HG03342 (cell line): ENCODE results near the gene PTX4.

Experiments used
- ATAC-seq: cut with Tn5 transposase; IDR thresholded peaks from one replicate; pipeline ENCODE4 v1.9.1; 2021; ENCODE audit warnings: mild to moderate bottlenecking, moderate library complexity; ENCODE audit not compliant: unreplicated experiment

PTX4 gene

DNA sequence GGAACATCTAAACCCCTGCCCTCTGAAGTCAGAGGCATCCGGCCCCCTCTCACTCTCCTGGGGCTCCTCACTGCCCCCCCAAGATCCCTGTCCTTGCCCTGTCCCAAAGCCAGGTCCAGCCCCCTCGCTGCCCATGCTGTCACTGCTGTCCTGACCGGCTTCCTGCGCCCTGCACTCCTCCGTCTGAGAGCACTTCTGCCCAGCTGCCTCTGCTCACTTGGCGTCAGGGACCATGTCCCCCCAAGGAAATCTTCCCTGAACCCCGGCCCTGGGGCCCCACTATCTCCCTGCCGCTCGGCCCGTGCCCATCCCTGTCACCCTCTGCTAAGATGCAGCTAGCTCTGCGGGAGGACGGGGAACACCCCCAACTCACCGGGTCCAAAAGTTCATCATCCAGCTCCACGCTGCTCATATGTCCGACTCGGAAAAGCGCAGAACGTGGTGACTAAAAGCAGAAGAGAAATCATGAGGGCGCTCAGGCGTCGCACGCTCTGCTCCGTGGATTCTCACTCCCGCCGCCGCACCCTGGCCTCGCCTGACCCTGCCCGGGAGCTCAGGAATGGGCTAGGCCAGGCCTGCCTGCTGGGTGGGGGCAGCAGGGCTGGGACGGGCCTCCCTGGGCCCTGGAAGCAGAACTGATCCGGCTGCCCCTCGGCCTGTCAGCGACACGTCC, 23.7 kb downstream of the PTX4 start:
- no peak for ATAC-seq

DNA sequence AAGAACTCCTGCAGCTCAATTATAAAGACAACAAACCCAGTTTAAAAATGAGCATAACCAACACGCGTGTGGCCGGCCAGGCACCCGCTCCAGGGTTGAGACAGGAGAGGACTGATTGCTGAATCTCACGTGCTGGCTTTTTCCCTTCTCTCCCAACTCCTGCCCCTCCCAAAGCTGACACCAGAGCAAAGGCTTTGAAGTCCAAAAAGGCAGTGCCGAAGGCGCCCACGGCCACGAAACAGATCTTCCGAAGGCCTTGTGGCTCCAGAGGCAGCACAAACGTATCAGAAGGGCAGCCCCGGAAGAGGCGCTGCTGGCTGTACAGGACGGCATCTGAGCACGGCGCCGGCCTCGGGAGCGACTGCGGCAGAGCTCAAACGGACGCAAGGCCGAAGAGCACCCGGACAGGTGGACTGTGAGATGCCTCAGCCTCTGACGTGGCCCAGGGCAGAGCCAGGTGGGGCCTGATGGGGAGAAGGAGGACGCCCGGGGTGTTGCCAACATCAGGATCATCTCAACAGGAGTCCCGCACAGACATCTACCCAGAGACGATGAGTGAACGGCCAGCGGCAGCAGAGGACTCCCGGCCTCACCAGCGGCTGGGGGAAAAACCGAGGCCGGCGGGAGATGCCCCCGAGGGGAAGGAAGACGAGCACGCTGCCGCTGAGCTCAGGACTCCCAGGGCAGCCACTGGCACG, 24.4 kb downstream of the PTX4 start:
- no peak for ATAC-seq

DNA sequence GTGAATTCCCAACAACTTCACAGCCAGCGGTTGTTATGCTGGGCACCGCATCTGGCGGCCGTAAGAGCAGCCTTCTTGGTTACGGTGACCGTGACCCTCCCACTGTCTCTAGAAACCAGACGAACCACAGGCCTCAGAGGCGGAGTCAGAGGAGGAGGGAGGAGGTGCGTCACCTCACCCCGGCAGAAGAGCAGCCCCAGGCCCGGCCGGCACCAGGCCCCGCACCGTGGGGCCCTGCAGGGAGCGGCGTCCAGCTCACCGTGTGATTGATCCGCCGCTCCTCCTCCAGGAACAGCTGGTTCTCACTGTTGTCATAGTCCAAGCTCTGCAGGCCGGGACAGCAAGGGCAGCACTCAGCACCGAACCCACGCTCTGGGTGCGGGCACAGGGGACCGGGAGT, 27.6 kb downstream of the PTX4 start:
- no peak for ATAC-seq

DNA sequence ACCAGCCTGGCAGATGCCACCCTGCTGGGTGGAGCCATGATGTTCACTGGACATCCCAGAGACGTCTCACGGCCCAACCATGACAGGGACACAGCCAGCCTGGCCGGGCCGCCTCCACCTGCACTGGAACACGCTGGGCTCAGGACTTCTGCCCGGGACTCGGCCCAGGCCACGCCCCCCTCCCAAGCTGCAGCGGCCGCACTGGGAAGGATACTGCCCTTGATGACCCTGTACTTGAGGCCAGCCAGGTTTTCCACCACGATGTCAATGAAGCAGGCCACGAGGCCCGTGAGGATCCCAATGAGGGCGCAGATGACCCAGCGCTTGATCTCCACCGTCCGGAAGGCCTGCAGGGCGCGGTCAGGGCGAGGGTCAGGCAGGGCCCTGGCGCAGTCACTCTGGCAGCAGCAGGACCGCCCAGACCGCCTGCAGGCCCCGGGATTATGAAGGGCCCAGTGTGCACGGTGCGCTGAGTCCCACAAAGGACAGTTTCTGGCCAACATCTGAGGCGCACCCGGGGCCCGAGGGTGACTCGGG, 28.1 kb downstream of the PTX4 start:
- ATAC-seq, result no peak

DNA sequence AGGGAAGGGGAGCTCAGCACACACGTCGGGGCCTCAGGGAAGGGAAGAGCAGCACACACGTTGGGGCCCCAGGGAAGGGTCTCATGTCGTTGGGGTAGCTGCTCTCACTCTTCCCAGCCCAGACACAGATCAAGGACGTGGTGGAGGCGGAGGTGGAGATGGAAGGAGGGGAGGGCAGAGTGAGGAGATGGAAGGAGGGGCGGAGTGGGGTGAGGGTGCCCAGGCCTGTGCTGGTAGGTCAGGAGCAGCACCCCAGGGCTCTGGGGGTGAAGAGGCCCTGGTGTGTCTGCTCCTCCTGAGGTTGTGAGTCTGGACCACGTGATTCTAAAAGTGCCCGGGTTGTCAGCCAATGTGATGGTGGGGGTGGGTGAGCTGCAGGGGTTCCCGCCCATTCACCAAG, 28.8 kb downstream of the PTX4 start:
- ATAC-seq, result no peak

DNA sequence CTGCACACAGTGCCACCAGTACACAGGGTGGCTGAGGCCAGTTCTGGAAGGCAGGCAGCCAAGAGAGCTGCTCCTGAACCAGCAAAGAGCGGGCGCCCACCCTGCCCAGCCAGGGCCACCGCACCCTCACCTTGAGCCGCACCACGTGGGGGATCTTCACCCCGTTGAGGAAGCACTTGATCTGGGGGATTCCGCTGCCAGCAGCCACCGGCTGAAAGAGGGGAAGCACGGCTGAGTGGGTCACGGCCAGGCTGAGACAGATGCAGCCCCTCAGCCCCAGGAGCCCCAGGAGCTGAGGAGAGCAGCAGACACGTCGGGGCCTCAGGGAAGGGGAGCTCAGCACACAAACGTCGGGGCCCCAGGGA, 29.8 kb downstream of the PTX4 start:
- ATAC-seq, result no peak

DNA sequence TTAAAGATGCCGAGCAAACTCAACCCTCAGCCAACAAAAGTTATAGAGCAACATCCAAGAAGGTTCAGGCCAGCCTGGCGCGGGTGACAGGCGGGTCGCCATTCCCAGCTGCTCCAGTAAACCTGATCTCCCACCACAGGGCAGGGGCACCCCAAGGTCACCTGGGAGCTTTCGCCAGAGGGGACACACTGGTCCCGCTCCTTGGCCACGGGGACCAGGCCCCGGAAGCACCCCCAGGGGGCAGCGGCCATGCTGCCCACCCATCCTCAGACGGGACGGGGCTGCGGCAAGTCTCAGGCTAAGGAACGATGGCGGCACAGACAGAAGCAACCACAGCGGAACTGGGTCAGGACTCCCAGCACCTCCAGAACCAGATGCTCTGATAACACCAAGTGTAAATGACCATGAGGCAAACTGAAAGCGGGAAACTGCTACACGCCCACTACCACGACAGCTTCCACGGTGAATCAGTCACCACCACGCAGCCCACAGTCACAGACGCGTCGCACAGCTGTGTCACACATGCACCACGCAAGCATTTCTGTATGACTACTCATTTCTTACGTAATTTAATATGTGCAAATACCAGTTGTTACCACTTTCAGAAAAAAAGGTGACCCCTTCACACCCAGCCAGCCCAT, 30.3 kb downstream of the PTX4 start:
- ATAC-seq, result no peak

DNA sequence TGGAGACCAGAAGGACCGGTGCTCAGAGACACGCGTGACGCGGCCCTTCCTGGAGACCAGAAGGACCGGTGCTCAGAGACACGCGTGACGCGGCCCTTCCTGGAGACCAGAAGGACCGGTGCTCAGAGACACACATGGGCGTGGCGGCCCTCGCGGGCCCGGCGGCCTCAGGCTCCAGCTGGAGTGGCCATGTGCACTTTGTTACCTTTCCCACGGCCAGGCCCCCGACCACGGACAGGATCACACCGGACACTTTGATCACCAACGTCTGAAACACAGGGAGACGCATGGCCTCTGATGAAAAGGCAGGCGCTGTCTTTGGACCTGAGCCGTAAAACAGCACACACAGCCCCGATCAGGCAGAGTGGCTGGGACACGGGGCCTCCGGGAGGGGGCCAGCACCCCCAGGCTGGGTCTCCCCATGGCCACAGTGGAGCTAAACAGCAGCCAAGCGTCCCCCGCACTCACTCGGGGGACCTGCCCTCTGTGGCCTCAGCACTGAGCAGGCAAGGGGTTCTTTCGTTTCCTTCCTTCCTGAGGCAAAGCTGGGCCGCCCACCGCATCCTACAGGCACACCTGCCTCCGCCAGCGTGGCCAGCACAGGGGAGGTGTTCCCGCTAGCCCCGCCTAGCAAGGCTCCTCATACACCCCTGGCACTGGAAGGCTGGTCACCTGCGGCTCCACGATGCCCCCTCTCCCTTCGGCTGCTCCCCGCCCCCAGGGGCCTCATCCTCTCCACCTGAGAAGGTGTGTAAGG, 31.1 kb downstream of the PTX4 start:
- ATAC-seq, result no peak

DNA sequence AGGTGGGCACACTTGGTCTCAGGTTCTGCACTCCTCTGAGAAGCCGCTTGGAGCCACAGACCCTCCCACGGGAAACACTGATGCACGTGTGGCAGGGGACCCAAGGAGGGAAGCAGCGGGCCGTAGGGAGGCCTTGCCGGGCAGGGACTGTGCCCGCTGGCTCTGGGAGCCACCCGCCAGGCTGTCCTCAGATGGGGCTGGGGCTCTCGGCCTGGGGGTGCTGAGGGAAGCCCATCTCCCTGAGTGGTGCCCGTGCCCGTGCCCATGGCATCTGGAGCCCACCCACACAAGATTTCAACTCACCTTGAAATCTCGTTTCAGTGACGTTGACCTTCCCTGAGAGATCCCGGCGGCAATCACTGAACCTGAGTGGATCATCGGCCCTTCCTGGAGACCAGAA, 31.8 kb downstream of the PTX4 start:
- ATAC-seq, result no peak

DNA sequence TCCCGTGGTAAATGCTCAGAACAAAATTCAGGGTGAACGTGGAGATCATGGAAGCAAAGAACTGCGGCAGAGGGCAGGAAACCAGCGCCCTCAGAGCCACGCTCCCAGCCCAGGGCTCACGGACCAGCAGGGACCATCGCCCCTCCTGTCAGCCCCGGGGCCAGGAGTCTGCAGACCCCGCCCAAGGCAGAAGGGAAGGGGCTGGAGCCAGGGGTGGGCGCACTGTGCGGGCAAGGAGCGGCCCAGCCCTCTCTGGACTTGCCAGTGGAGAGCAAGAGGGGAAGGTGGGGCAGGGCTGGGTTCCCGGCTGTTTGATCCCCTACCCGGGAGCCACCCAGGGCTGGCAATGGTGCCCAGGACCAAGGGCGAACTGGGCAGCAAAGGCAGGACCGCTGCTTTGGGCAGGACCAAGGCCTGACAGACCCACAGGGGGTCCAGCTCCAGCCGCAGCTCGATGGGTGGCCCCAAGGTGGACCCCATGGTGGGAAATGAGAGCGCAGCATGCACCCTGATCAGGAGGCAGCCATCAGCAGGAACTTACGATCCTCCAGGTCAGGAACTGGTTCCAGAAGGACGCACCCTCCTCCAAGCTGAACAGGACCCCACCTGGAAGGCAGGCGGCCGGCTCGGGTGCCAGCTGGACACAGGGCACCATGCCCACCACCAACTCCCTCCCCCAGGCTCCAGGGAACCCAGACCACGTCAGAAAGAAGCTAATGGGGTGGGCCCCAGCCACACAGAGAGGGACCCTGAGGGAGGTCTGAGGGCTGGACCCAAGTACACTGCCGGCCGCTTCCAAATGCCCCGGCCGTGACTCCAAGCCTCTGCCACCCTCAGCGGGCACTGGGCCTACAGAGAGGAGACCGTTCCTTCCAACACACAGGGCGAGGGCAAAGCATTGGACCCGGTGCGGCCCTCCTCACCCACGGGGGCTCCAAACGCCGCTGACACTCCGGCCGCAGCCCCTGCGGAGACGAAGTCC, 33.3 kb downstream of the PTX4 start:
- ATAC-seq, result no peak

DNA sequence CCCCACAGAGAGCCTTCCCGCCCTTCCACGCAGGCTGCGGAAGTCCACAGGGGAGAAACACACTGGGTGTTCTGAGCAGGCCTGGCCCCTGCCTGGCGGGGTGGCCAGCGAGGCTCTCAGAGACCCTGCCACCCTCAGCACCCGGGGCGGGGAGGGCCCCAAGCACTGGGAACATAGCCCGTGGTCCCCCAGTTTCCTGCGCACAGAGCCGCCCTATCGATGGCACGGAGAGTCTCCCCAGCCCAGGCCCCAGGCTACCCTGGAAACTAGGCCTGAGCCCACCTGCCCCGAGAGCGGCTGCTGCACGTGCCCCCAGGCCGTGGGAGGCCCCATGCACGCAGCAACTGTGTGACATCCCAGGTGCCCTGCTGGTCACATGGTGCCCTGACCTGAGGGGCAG, 34.2 kb downstream of the PTX4 start:
- no peak for ATAC-seq

DNA sequence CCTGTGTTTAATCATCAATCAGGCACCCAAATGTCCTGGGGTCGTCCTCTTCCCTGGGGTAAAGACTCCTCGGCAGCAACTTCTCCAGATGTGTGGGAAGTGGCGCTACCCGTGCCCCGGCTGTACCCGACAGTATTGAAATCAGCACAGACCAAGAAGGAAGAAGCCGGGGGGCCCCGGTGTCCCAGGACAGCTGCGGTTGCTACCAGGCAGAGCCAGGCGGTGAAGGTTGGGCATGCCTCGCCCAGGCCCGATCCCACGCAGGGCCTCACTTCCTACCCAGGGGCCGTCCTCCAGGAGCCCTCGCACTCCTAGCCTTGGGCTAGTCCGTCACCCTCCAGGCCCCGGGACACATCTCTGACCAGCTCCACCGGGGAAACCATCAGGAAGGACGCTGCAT, 35.4 kb downstream of the PTX4 start:
- ATAC-seq, result no peak

DNA sequence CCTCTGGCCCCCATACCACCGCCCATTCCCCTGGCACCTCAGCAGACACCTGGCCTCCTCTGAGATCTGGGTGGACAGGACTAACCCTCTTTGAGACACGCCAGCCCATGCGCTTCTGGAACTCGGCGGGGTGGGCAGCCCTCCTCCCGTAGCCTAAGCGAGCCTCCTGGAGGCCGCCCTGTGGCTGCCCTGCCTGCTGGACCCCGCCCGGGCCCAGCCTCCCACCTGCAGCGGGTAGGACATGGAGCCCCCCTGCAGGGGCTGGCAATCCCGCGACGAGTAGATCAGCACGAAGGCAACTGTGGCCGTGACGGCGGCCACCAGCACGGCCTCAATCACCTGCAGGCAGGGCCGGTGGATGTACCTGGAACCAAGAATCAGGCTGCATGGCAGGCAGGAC, 36.2 kb downstream of the PTX4 start:
- ATAC-seq, result no peak

DNA sequence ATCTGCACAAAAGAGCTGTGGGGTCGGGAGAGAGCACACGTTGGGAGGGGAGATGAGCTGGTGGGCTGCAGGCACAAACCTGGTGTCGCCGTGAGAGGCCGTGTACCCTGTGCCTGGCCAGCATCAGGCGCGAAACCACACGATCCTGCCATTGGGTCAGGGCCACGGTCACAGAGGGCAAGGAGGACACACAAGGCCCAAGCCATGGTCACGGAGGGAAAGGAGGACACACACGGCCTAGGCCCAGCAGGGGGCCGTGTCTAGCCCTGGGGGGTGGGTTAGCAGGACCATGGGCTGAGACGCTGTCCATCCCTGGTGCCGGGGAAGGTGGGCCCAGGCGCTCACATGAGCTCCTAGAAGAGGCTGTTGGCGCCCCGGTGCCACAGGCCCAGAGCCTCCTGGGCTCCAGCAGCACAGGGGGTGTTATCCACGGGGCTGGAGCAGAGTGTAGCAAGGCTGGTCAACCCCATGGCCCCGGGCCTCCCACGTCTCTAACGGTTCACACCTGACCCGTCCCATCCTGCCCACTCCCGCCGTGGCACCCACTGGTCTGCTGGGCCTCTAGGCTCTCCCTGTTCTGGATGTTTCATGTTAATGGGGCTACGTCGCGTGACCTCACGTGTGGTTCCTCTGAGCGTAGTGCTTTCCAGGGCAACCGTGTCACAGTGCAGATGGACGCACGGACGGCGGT, 36.9 kb downstream of the PTX4 start:
- ATAC-seq, result no peak

DNA sequence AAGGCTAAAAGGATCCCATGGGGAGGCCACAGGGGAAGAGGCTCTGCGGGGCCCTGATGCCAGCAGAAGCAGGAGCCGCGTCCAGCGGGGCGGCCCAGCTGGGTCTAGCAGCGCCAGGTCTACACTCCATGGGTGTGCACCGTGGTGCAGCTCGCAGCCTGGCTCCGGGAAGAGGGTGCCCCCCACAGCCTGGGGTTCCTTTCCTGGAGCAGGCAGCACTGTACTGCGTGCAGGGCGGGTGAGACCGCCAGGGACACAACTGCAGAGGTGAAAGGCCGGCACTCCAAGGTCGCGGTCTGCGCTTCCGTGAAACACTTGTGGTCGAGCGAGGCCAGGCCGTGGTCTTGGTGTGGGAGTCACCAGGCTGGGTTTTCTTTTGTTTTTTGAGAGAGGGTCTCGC, 37.9 kb downstream of the PTX4 start:
- ATAC-seq, result no peak

DNA sequence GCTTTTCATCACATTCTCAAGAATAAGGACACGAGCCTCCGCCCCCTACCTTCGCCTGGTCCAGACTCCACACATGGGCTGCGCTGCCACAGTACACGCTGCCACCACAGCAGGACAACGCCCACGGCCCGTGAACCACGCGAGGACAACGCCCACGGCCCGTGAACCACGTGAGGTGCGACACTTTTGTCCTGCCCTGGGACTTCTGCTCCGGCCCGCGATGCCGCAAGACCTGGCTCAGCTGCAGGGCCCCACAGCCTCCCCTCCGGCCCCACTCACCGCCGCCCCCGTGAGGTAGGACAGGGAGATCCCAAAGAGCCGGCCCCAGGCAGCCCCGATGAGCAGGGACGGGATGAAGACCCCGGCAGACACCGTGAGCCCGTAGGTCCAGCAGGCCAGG, 38.5 kb downstream of the PTX4 start:
- ATAC-seq, result no peak

DNA sequence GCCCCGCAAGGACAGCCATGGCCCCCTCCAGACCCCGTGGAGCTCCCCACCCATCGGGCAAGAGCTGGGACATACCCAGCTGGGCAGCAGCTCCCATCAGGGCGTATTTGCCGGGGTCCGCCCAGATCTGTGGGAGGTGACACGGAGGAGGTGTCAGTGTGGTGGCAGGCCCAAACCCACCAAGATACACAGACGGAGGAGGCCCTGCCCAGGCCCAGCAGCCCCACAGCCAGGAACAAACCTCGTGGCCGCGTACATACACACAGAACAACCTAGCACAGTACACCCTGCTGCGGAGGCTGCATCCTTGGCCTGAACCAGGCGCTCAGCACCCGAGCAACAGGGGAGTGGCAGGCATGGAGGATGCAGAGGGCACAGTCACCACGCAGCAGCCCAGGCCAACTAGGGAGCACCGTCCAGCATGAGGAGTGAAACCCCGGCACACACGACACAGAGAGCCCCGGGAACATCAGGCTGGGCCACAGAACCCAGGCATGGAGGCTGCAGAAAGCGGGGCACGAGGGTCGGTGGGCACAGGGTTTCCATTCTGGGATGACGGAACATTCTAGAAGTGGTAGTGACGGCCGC, 39.4 kb downstream of the PTX4 start:
- ATAC-seq, result no peak

DNA sequence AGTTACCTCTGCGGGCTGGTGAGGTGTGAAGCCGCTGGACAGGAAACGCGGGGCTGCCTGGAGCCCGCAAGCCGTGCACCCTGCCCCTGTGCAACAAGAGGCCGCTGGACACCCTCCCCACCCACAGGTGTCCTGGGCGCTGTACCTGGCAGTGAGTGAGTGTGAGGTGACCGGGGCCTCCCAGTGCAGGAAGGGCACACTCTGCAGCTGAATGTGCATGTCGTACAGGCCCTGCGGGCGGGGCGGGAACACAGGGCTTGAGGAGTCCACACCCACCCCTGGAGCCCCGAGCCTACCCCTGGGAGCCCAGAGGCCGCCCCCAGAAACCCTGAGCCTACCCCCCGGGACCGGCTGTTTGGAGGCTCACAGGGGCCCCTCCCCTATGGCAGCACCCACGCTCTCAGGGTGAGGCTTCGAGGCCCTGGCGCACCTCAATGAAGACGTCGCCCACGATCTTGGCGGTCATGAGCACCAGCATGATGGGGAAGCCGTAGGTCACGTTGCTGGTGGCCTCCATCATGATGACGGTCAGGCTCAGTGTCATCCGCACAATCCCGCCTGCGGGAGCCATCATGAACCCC, 40.1 kb downstream of the PTX4 start:
- no peak for ATAC-seq

DNA sequence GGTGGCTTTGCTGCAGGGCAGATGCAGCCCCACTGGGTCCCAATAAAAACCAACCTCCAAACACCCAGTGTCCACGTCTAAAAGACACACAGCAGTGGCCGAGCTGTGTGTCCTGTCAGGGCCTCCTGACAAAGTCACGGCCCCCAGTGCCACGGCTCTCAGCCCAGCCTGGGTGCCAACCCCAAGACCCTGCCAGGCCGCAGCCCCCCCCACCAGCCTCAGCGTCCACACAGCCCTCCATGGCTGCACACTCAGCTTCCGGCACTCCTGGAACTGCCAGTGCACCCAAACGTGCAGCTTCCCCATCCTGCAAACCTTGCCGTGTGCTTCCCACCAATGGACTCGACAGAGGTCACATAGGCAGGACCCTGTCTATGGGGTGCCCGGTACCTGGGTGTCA, 40.8 kb downstream of the PTX4 start:
- ATAC-seq, result no peak
